ENCODE data around the gene LSG1. TPM values are rescaled to one million over a fixed set of nuclear protein-coding genes. Genes with fewer than 3 reads are reported as not detected.

The LSG1 gene
- total and polyA plus RNA-seq, 2 of the 13 experiments (the other 11 are each of a cell fraction or from before 2014, with no cell fraction given): 21.4 to 32.1 TPM

DNA sequence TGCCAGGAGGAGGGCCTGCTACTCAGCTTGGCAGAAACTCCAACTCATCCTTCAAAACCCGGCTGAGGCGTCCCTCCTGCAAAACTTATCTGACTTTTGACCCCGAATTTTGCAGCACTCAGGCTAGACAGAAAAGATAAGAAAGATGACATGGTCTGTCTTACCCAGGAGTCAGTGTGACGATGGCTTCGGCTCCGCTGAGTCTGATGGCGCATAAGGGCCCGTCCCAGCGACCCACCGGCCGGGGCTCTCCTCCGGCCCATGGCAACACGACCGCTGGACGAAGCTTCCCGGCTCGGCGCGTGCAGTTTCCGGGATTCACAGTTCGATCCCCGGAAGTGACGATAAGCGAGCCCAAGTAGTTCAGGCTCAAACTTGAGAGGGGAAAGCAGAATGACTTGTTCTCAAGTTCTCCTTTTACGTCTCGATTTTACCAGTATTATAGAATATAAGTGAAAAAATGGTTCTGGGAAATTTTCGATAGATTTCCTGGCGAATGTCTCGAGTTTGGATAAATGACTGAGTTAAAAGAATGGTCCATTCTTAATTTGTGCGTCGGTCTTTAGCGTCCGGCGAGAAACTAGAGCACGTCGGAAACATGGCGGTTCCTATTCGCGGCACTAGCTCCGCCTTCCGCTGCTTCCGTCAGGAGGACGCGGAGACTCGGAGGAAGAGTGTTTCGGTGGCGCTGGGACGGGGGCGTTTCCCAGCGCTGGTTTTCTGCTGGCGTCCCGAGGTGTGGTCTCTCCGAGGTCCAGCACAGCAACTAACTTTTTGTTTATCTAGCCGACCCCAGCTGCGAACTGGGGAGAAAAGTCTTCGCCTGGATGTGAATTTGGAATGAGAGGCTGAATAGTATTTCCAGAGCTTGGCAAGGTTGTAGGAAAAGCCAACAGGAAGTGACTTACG lies at the start of gene LSG1 (continued):
- TF ChIP-seq, protein P1, sequence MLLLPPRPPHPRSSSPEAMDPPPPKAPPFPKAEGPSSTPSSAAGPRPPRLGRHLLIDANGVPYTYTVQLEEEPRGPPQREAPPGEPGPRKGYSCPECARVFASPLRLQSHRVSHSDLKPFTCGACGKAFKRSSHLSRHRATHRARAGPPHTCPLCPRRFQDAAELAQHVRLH (CRISPR knock-in tag; IDR thresholded peaks at IDR 0.05; ENCODE audit: borderline replicate concordance, low read depth): peak; percentile 21; the same call in 1 of the 2 replicates
- TF ChIP-seq, protein P2, sequence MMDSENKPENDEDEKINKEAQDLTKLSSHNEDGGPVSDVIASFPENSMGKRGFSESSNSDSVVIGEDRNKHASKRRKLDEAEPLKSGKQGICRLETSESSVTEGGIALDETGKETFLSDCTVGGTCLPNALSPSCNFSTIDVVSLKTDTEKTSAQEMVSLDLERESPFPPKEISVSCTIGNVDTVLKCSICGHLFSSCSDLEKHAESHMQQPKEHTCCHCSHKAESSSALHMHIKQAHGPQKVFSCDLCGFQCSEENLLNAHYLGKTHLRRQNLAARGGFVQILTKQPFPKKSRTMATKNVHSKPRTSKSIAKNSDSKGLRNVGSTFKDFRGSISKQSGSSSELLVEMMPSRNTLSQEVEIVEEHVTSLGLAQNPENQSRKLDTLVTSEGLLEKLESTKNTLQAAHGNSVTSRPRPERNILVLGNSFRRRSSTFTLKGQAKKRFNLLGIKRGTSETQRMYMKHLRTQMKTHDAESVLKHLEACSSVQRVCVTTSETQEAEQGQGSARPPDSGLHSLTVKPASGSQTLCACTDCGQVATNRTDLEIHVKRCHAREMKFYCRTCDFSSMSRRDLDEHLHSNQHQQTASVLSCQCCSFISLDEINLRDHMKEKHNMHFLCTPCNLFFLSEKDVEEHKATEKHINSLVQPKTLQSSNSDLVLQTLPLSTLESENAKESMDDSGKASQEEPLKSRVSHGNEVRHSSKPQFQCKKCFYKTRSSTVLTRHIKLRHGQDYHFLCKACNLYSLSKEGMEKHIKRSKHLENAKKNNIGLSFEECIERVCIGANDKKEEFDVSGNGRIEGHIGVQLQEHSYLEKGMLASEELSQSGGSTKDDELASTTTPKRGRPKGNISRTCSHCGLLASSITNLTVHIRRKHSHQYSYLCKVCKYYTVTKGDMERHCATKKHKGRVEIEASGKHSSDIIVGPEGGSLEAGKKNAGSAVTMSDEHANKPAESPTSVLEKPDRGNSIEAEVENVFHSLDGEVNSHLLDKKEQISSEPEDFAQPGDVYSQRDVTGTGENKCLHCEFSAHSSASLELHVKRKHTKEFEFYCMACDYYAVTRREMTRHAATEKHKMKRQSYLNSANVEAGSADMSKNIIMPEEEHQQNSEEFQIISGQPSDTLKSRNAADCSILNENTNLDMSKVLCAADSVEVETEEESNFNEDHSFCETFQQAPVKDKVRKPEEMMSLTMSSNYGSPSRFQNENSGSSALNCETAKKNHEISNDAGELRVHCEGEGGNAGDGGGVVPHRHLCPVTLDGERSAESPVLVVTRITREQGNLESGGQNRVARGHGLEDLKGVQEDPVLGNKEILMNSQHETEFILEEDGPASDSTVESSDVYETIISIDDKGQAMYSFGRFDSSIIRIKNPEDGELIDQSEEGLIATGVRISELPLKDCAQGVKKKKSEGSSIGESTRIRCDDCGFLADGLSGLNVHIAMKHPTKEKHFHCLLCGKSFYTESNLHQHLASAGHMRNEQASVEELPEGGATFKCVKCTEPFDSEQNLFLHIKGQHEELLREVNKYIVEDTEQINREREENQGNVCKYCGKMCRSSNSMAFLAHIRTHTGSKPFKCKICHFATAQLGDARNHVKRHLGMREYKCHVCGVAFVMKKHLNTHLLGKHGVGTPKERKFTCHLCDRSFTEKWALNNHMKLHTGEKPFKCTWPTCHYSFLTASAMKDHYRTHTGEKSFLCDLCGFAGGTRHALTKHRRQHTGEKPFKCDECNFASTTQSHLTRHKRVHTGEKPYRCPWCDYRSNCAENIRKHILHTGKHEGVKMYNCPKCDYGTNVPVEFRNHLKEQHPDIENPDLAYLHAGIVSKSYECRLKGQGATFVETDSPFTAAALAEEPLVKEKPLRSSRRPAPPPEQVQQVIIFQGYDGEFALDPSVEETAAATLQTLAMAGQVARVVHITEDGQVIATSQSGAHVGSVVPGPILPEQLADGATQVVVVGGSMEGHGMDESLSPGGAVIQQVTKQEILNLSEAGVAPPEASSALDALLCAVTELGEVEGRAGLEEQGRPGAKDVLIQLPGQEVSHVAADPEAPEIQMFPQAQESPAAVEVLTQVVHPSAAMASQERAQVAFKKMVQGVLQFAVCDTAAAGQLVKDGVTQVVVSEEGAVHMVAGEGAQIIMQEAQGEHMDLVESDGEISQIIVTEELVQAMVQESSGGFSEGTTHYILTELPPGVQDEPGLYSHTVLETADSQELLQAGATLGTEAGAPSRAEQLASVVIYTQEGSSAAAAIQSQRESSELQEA (CRISPR knock-in tag; IDR thresholded peaks at IDR 0.05; ENCODE audit: not compliant biosample characterization): no peak
- no peak for TF ChIP-seq PRPF4 (IDR thresholded peaks at IDR 0.05; ENCODE audit: low read depth, low read length, poor library complexity, severe bottlenecking)
- TF ChIP-seq, protein P3, sequence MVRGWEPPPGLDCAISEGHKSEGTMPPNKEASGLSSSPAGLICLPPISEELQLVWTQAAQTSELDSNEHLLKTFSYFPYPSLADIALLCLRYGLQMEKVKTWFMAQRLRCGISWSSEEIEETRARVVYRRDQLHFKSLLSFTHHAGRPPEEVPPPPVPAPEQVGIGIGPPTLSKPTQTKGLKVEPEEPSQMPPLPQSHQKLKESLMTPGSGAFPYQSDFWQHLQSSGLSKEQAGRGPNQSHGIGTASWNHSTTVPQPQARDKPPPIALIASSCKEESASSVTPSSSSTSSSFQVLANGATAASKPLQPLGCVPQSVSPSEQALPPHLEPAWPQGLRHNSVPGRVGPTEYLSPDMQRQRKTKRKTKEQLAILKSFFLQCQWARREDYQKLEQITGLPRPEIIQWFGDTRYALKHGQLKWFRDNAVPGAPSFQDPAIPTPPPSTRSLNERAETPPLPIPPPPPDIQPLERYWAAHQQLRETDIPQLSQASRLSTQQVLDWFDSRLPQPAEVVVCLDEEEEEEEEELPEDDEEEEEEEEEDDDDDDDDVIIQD (CRISPR knock-in tag; IDR thresholded peaks at IDR 0.05; ENCODE audit: low read depth): no peak
- no peak for TF ChIP-seq TBP (CRISPR knock-in tag; IDR thresholded peaks at IDR 0.05)
- TF ChIP-seq RARG (CRISPR knock-in tag; IDR thresholded peaks at IDR 0.05; ENCODE audit: low read depth): no peak
- no peak for TF ChIP-seq SALL2 (CRISPR knock-in tag; IDR thresholded peaks at IDR 0.05)
- no peak for TF ChIP-seq SRF (IDR thresholded peaks at IDR 0.05; ENCODE audit: low read depth, low read length)
- no peak for TF ChIP-seq ZNF337 (CRISPR knock-in tag; IDR thresholded peaks at IDR 0.05; ENCODE audit: borderline replicate concordance, low read depth)
- TF ChIP-seq ZNF382 (CRISPR knock-in tag; IDR thresholded peaks at IDR 0.05; ENCODE audit: borderline replicate concordance): no peak
- TF ChIP-seq PHF20 (CRISPR knock-in tag; IDR thresholded peaks at IDR 0.05): peak; percentile 95
- peak; percentile 64; the same call in 1 of the 2 replicates for TF ChIP-seq REPIN1 (CRISPR knock-in tag; IDR thresholded peaks at IDR 0.05; ENCODE audit: borderline replicate concordance, low read depth)
- TF ChIP-seq HOXA7 (CRISPR knock-in tag; IDR thresholded peaks at IDR 0.05): no peak
- TF ChIP-seq BRCA1 (CRISPR knock-in tag; IDR thresholded peaks at IDR 0.05): no peak; the same call in 1 of the 2 replicates
- TF ChIP-seq FOXA1 (IDR thresholded peaks at IDR 0.05): no peak
- peak; percentile 28; the same call in 1 of the 2 replicates for TF ChIP-seq FOXA1 (CRISPR knock-in tag; IDR thresholded peaks at IDR 0.05)
- TF ChIP-seq MBNL3 (CRISPR knock-in tag; conservative IDR thresholded peaks at IDR 0.05): no peak
- 0 out of 2 replicates have a peak, but pooled peaks have one; percentile 52 for TF ChIP-seq ZNF205 (CRISPR knock-in tag; IDR thresholded peaks at IDR 0.05)

All from HepG2 (cell line).